Glutamatergic neuron (in vitro differentiated cells): ENCODE results near the gene ALG14. TPM values are rescaled to one million over a fixed set of nuclear protein-coding genes. Genes with fewer than 3 reads are reported as not detected.
"Not testable (repeated sequence)": the region's sequence is repeated elsewhere in the genome, so short reads cannot be mapped to it uniquely, and the experiment has no call there.

Source experiments
- DNase-seq: peaks from one replicate; pipeline ENCODE4 v3.0.0; 2022
- H3K27ac Mint-ChIP-seq: one replicate; pipeline ENCODE4 v1.8.0; 2020; ENCODE audit warnings: mild to moderate bottlenecking, mixed read lengths, inconsistent platforms; ENCODE audit not compliant: unreplicated experiment
- H3K27me3 Mint-ChIP-seq: one replicate; pipeline ENCODE4 v1.8.0; 2020; ENCODE audit warnings: mild to moderate bottlenecking, moderate library complexity, mixed read lengths, inconsistent platforms; ENCODE audit not compliant: unreplicated experiment
- H3K36me3 Mint-ChIP-seq: one replicate; pipeline ENCODE4 v1.8.0; 2020; ENCODE audit warnings: mild to moderate bottlenecking, mixed read lengths, inconsistent platforms; ENCODE audit not compliant: unreplicated experiment
- H3K4me1 Mint-ChIP-seq: one replicate; pipeline ENCODE4 v1.8.0; 2020; ENCODE audit warnings: mild to moderate bottlenecking, low read depth, mixed read lengths, inconsistent platforms; ENCODE audit not compliant: unreplicated experiment
- H3K4me3 Mint-ChIP-seq: one replicate; pipeline ENCODE4 v1.8.0; 2020; ENCODE audit warnings: mild to moderate bottlenecking, mixed read lengths, inconsistent platforms; ENCODE audit not compliant: unreplicated experiment
- H3K9me3 Mint-ChIP-seq: one replicate; pipeline ENCODE4 v1.8.0; 2020; ENCODE audit warnings: mild to moderate bottlenecking, moderate library complexity, mixed read lengths, inconsistent platforms; ENCODE audit not compliant: unreplicated experiment
- total RNA-seq: library from RNA; stranded (reverse); fragmentation: NEBNext Ultra II Directional; extraction: Animal tissue kit (Norgen Biotek cat#: 25700); gene quantifications from one replicate; pipeline ENCODE4 v1.2.1, GENCODE V29; 2021; ENCODE audit not compliant: unreplicated experiment
- TF ChIP-seq, protein P1 (sequence below): fragments of 200-600 bp; sonication (generic); IDR thresholded peaks from one replicate; pipeline ENCODE4 v1.5.0; 2021; ENCODE audit not compliant: partially characterized antibody, unreplicated experiment

ALG14 gene
- total RNA-seq, 1 donor from 2014 or later: 4.7 TPM

DNA sequence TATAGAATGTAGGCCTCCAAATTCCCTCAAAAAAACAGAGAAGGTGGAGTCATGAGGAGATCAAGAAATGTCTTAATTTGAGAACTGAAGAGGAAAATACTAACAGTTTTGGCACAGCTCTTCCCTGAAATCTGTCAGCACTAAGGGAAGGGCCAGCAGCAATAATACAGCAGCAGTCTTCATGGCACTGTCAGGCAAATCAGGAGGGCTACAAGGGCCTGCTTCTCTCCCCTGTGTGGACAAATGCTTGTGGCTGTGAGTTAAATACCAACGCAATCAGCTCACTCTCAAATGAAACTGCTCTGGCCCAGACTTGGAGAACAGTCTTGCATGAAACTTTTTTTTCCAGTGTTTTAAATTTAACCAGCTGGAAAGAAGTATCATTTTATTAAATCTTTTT lies 125.3 kb downstream of the ALG14 start:
- Mint-ChIP-seq H3K4me1 (peaks cover 3% of the 10 kb centered on the region), H3K36me3 (peaks cover 4% of the 10 kb centered on the region), H3K4me3 (no peak overlapping the region), H3K27me3 (no peaks in the 10 kb centered on the region), H3K27ac (no peak overlapping the region), H3K9me3 (no peaks in the 10 kb centered on the region)
- DNase-seq: no peak
- TF ChIP-seq, protein P1, sequence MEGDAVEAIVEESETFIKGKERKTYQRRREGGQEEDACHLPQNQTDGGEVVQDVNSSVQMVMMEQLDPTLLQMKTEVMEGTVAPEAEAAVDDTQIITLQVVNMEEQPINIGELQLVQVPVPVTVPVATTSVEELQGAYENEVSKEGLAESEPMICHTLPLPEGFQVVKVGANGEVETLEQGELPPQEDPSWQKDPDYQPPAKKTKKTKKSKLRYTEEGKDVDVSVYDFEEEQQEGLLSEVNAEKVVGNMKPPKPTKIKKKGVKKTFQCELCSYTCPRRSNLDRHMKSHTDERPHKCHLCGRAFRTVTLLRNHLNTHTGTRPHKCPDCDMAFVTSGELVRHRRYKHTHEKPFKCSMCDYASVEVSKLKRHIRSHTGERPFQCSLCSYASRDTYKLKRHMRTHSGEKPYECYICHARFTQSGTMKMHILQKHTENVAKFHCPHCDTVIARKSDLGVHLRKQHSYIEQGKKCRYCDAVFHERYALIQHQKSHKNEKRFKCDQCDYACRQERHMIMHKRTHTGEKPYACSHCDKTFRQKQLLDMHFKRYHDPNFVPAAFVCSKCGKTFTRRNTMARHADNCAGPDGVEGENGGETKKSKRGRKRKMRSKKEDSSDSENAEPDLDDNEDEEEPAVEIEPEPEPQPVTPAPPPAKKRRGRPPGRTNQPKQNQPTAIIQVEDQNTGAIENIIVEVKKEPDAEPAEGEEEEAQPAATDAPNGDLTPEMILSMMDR: no peak

DNA sequence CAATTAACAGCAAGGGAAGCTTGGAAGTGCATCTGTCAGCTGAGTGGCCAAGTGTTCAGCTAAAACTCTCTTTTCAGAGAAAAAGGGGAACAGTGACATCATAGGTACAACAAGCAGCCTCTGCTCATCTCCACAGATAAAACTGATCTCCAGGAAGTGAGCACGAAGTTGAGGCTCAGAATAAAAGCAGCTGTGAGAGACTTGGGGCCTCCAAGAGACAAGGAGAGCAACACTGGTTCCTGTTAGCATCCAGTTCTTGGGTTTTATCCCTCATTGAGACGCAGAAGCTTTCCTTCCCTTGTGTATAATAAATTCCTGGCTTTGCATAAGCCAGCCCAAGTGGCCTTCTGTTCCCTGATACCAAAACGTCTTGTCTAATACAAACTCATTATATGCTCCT lies 125.9 kb downstream of the ALG14 start:
- Mint-ChIP-seq H3K27me3 (no peaks in the 10 kb centered on the region), H3K4me3 (no peak overlapping the region), H3K9me3 (no peaks in the 10 kb centered on the region), H3K4me1 (peaks cover 3% of the 10 kb centered on the region), H3K27ac (no peak overlapping the region), H3K36me3 (peaks cover 4% of the 10 kb centered on the region)
- no peak for DNase-seq
- TF ChIP-seq, protein P1: no peak

DNA sequence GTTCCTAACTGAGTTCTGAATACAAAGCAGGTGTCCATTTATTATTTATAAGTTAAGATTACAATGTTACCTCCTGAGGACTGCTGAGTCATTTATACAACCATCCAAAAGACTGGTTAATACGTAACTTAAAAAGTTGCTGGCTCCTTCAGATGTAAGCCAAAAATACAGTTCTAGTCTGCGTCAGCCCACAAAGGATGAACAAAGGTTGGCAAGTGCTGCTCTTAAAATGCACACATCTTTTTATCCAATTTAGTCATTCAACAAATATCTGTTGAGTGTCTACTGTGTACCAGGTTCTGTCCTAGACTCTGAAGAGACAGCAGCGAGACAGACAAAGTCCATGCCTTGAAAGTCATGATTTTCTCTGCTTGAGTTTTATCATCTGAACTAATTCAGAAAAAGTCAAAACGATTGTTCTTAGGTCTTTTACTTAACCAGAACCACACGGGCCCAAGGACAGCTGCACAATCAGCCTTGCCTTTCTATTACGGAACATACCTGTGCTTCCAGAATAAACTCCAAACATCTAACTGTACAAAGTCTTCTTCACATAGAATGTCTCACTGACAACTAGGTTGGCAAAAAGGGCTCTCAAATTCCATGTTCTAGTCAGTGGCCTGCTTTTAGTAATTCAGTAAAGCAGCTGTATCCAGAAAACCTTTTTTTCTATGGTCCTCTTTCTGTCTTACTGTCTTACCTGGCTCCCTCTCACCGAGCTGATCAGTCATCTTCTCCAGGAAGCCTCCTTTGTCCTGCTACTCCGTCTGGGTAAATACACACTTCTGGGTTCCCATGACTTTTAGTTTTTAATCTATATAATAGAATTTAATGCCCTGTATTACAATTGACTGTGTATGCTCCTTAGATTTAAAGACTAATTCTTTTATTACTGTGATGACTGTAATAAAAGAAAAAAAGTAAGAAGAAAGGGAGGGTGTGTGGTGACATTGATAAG lies 130.3 kb downstream of the ALG14 start:
- no peaks in the 10 kb centered on the region for H3K27me3 Mint-ChIP-seq
- no peak overlapping the region for H3K4me3 Mint-ChIP-seq
- peaks cover 4% of the 10 kb centered on the region for H3K36me3 Mint-ChIP-seq
- DNase-seq: no peak
- H3K9me3 Mint-ChIP-seq: peaks cover 2% of the 10 kb centered on the region
- no peak overlapping the region for H3K27ac Mint-ChIP-seq
- H3K4me1 Mint-ChIP-seq: peaks cover 6% of the 10 kb centered on the region
- TF ChIP-seq, protein P1: no peak

DNA sequence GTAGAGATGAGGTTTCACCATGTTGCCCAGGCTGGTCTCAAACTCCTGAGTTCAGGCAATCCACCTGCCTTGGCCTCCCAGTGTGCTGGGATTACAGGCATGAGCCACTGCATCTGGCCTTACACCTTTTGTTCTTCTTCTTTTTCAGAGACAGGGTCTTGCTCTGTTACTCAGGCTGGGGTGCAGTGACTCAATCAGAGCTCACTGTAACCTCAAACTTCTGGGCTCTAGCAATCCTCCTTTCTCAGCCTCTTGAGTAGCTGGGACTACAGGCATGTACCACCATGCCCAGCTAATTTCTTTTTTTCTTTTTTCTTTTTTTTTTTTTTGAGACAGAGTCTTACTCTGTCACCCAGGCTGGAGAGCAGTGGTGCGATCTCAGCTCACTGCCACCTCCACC lies 131.3 kb downstream of the ALG14 start:
- H3K27ac Mint-ChIP-seq, H3K9me3 Mint-ChIP-seq, H3K4me1 Mint-ChIP-seq, H3K27me3 Mint-ChIP-seq, DNase-seq, H3K4me3 Mint-ChIP-seq, H3K36me3 Mint-ChIP-seq: not testable (repeated sequence)

DNA sequence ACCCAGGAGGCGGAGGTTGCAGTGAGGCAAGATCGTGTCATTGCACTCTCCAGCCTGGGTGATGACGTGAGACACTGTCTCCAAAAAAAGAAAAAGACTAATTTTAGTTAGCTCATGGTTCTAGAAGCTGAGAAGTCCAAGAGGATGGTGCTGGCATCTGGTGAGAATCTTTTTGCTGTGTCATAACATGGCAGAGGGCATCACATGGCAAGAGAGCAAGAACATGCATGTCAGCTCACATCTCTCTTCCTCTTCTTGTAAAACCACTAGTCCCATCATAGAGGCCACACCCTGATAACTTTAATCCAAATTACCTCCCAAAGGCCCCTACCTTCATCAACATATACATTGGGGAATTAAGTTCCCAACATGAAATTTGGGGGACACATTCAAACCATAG lies 132.0 kb downstream of the ALG14 start:
- Mint-ChIP-seq H3K27me3 (no peaks in the 10 kb centered on the region), H3K36me3 (peaks cover 4% of the 10 kb centered on the region), H3K4me3 (no peak overlapping the region), H3K4me1 (peaks cover 8% of the 10 kb centered on the region), H3K9me3 (peaks cover 2% of the 10 kb centered on the region), H3K27ac (no peak overlapping the region)
- no peak for DNase-seq
- TF ChIP-seq, protein P1: no peak
